GM21526 (cell line): ENCODE measurements around the gene SSX2IP.
A peak's percentile ranks its signal among the peaks of the same experiment; 100 is the strongest.

ENCODE experiments used
- ATAC-seq: cut with Tn5 transposase; IDR thresholded peaks from one replicate; pipeline ENCODE4 v1.9.1; 2021; ENCODE audit warnings: moderate library complexity; ENCODE audit not compliant: unreplicated experiment, low FRiP score

SSX2IP gene

DNA sequence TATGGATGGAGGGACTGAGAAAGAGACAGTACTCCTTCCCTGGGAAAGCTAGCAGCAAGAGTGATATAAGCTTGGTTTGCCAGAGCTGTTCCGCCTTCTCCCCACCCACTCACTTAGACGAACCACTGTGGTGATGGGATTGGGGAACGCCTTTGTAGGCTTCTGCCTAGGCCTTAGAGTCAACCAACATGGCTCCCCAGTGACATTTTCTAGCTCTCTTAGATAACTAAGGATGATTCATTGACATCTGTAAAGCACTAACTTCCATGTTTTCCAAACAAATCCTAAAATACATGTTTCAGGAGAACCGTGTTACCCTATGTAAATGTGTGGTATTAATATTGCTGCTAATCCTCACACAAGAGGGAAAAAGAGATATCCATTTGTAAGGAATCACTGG lies 21.6 kb upstream of the SSX2IP start:
- no peak for ATAC-seq

DNA sequence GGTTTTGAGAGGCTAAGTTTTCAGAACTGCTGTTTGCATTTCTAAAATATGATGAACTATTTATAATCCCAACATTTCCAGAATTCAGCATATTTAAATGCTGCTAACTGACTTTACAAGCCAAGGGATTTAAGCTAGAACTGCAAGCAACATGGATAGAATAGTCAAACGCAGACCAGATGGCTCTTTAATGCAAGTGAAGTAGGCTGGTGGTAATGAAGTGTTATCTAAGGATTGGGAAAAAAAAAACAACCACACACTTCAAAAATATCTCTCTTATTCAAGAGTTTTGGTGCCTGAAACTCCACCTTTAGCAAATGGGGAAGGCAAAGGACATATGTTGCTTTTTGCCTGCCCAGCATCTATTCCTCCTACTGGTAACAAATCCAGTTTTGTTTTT lies 20.9 kb upstream of the SSX2IP start:
- no peak for ATAC-seq

DNA sequence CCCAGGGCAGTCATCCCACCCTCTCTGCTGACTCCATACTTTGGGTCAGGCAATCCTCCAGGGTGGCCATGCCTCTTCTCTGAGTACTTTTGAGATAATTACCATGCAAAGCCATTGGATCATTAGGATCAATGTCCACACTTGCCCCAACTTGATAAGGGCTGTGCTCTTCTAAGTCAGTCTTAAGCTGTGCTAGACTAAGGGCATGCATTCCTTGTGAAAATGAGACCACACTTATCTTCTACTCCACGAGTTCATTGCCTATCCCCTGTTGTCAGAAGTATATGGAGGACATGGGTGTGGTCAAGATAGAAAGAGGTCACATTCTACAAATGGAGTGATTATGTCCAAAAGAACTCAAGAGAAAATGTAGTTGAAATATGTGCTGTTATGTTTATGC lies 18.9 kb upstream of the SSX2IP start:
- no peak for ATAC-seq

DNA sequence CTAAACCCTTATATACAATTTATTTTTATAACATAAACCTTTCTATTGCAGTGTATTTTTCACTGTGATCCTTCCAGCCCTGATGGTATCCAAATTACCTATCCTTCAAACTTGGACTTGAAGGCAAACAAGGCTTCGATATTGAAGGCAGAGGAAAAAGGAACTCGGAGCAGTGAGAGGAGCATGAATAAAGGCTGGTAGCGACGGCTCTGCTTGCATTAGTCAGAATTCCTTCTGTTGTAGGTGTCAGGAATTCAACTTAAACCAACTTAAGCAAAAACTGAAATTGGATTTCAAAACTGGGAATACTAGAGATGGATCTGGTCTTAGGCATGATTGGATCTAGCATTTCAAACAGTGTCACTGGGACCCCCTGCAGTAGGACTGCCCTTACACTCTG lies 17.8 kb upstream of the SSX2IP start:
- no peak for ATAC-seq

DNA sequence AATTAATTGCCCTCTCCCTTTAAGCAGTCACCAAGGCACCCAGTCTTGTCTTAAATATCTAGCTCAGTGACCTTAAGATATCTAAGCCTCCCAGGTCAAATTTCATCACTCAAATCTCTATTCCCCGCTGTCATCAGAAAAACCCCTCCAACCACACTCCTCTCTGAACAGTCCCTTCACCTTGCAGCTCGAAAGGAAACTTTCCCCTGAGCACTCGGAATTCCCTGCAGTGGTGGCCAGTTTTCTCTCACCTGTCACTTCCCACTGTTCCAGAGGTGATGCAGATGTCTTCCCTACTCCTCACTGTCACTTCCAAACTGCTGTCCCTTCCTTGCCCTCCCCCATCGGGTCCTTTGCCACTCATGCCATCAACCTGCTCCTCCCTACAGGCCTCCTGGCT lies 15.3 kb upstream of the SSX2IP start:
- no peak for ATAC-seq

DNA sequence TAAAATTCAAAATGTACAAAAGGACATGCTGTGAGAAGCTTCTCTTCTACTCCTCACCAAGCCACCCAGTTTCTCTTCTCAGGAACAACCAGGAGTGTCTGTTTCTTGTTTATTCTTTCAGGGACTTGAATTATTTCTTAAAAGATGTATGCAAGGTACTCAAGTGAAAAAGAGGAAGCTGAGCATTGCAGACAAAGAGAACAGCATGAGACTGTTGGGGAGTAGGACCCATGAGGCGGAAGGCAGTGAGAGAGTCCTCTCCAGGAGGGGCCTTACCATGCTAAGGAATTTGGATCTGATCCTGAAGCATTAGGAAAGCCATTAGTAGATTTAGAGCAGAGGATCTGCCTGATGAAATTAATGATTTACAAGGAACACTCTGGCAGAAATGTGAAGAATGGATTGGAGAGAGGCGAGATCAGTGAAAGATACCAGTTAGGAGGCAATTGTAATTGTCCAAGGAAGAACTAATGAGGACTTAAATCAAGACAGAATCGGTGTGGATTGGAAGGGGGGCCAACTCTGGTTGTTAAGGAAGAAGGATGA lies 14.7 kb upstream of the SSX2IP start:
- ATAC-seq, result no peak

DNA sequence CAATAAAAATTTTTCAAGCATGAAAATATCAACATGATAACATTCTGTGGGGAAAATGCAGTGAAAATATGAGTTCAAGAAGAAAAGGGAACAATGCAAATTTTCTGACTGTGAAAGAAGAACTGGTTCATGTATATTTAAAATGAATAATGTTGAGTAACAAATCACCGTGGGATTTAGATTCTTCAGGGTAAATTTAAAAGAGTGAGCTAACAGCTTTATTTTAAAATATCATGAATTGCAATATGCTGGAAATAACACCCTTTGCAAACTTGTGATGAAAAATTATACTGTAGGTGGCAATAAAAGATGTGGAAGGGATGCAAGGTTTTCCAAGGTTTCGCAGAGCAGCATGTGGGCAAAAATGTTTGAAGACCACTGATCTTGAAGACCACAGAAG lies 13.2 kb upstream of the SSX2IP start:
- no peak for ATAC-seq

DNA sequence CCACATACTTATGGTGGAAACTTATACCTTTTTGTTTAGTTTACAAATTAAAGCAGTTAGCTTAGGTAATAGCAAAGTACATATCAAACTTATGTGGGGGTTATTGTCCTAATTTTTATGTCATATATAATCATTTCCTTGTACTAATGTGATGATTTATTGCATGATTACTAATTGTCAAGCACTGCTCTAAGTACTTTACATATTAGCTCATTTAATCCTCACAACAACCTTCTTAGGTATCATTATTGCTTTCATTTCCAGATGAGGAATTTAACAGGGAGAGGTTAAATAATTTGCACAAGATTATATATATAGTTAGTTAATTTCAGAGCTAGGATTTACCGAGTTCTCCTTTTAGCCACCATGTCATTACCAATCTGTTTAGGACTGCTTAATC lies 11.9 kb upstream of the SSX2IP start:
- ATAC-seq, result no peak

DNA sequence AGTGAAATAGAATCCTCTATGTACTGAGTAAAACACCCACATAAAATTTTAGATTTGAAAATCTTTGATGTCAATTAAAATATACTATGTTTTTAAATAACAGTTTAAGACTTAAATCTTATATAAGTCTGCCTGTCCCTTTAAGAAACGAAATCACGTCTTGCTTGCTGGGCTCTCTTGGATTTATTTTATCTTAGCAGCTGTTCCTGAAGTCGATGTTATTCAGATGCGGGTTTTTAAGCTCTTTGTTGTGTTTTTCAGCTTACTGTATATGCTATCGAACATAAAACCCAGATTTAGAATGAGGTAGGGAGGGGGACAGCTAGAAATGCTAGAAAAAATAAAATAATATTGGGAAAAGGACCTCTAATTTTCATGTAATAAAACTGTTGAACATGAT lies 11.1 kb upstream of the SSX2IP start:
- no peak for ATAC-seq

DNA sequence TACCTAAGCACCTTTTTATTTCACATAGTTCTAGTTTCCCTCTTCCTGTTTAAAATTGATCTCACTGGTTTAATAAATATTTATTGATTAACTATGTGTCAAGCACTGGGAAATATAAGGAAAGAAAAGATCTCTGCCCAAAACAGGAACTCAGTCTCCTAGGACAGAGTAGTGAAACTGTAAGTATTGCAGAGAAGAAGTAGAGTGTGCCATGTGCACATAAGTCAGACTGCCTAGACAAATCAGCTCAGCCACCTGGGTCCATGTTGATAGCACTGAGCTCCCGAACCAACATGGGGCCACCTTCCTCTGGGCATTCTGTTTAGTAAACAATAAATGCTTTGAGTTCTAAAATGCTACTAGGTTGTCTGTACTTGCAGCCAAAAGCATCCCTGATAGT lies 9.8 kb upstream of the SSX2IP start:
- ATAC-seq, result peak; percentile 76

DNA sequence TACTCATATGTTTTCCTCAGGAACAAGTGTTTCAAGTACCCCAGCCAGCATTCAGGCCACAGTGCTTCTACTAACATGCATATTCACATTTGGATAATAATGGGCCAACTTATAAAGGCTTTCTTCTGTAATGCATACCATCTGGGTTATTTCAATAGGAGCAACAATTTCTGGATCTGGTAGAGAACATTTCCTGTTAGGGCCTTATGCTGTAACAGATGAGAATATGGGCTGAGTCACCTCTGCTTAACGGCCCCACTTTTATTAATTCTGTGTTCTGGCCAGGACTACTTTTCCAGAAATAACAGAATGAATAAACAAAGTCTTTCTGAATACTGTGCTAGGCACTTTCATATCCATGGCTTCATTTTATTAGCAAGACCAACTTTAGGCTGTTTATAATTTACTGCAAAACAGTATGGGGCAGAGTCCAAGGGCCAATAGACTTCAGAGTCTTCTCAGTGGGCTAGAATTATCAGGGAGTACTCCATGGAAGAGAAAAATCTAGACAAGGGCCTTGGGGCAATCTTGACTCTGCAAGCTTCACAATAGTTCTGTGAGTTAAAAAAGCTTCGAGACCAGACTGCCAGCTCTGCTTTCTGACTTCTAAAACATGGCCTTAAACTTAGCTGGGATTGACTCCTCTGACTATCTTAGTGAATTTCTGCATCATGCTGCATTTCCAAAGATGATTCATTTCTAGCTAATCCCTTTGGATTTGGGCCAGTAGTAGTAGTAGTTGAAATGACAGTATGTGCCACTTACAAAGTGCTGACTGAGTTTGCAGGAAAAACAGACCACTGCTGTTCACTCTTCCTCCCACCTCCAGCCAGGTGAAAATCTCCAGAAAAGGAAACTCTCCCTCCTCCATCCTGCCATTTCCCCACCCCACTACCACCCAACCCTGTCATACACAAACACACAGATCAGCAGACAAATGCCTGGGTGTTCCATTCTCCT lies 8.2 kb upstream of the SSX2IP start:
- ATAC-seq, result no peak

DNA sequence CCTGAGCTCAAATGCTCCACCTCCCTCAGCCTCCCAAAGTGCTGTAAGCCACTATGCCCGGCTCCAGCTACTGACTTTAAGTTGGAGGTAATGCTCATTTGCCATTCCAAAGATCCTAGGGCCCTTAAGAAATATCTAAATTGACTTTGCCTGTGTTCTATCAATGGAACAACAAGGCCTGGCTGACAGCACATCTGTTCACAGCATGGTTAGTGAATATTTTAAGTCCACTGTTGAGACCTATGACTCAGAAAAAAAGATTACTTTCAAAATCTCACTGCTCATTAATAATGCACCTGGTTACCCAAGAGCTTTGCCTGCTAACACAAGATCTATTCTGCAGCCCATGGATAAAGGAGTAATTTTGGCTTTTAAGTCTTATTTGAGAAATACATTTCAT lies 3.5 kb upstream of the SSX2IP start:
- no peak for ATAC-seq

DNA sequence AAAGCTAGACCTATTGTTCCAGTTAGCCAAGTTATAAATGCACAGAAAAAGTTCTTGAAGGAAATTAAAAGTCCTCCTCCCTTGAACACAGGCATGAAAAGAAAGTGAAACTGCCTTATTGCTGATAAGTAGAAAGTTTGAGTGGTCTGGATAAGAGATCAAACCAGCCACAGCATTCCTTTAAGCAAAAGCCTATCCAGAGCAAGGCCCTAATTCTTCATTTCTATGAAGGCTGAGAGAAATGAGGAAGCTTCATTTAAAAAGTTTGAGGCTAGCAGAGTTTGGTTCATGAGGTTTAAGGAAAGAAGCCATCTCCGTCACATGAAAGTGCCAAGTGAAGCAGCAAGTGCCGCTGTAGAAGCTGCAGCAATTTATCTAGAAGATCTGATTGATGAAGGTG lies 2.7 kb upstream of the SSX2IP start:
- no peak for ATAC-seq

DNA sequence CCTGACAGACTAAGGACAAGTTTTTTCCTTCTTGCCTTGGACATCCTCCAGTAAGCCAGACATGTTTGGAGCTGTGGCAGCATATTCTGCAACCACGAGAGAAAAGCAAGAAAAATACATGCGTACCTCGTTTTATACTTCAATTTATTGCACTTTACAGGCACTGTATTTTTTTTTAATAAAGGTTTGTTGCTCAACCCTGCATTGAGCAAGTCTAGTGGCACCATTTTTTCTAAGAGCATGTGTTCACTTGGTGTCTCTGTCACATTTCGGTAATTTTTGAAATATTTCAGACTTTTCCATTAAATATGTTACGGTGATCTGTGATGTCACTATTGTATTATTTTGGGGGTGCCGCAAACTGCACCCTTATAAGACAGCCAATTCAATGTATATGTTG lies 2.1 kb upstream of the SSX2IP start:
- ATAC-seq, result no peak

DNA sequence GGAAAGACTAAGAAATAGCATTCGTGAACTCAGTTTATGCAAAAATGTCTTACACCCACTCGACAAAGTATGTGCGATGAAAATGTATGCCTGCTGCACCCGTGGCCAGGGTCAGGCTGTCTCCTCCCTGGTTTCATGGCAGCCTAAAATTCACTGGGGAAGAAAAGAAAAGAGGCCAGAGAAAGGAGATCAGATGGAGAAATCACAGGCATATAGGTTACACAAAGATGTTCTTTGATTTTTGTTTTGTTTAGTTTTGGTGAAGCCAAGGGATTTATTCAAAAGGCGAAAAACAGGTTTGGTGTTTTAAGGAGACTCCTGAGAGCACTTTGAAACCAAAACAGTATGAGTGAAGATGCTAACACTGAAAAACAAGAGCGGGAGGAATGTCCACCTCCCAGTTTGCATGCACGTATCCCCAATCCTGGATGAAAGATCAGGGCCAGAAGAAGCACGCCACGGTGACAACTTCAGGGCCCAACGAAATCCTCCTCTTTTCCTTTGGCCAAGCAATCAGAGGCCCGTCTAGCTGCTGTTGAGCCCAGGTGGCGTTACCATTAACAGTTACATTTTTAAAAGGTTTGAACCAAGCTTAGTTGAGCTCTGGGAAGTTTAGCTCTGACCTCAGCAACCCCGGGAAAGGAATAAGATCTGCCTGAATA lies 992 bp upstream of the SSX2IP start:
- no peak for ATAC-seq

DNA sequence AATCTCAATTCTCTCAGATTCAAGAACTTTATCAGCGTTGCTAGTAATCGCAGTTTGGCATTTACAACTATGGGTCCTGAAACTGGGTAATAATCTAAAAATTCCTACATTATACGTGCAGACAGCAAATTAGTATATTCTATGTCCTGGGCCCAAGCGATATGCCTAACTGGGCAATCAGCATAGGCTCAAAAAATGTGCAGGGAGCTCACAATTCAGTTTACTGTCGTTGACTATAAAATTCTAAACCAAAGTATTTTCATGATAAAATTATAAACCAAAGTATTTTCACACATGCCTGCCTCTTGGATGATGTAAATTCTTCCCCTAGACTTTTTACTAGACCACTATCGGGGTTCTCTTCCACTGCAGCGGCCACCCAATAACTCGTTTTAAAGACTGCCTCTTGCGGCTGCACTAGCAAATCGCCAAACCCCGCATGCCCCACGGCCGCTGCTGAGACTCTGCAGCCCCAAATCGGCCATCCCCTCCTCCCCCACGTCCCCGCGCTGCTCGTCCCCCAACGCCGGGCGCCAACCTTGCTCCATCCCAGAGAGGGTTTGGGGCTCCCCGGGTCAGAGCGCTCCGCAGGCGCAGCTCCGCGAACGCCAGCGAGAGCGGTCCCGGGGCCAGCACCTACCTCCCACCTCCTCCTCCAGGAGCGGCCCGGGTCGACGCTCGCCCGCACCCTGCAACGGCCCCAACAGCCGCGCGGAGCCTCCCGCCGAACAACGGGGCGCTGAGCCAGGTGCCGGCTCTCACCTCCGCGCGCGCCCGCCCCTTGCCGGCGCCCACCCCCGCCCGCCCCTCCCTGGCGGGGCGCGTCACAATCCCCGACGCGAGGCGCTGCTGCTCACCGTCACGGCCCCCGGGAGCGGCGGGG lies 506 bp downstream of the SSX2IP start:
- no peak for ATAC-seq

DNA sequence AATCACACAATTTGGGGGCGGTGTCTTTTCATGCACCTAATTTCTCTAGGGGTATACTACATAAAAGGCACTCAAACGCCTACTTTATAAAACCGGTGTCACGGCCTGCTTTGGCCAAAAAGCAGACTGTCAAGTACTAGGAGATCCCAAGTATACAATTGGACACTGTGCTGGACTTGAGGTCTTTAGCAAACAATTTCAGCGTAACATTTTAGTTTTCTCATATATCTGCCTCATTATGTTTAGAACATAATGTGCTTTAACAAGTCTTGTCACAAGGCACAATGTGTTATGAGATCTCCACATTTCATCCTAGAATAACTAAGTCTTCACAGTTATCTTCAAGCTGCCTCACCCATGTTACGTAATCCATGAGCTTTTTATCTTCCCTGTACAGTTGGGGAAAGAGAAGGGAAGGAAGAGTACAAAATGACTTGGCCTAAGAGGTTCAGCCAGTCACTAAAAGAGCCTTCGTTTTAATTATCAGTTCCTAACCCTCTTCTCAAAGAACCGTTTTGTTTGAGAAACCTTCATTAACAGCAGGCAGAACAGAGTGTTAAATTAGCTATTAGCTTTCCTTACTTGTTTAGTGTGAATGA lies 1.7 kb downstream of the SSX2IP start:
- no peak for ATAC-seq

DNA sequence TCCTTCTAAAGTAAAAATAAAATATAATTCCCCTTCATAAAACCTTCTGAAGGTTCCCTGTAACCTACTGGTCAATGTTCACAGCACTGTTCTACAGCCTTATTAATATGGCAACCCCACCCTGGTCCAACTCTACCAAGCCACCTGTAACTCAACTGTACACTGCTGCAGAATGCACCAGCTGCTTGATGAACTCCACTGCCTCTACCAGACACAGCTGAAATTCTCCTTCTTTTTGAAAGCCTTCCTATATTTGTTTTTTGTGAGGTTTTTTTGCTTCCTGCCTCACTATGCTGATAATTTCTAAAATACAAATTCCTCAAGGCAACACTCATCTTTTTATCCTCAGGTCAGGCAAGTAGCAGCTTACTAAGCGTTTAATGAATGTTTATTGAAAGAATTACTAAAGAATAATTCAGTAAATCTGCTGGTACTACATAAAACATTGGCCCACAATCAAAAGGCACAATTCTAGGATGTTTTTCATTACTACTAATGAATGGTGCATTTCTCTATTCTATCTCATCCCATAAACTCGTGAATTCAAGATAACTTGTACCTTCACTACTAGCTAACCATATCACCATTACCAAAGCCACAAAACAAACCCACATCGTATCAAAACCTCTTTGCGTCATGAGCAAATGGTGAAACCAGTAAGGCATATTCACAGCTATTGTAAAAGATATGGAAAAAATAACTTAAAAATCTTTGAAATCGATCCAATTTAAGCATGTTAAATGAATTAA lies 2.4 kb downstream of the SSX2IP start:
- ATAC-seq, result no peak

DNA sequence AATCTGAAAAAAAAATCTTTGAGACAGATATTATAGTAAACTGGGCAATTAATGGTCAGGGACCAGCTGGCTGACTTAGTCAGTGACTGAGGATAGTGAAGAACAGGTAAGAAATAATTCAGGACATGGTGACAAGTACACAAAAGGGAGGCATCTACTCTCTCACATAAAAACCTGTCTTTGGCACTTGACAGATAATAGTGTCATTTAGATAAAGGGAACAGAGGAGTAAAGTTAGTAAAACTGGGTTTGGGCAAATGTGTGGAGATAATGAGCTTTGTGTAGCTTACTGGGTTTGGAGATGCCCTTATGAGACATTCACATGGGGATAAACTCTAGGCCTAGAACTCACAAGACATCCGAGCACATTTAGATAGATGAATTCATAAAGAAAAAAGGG lies 4.0 kb downstream of the SSX2IP start:
- no peak for ATAC-seq

DNA sequence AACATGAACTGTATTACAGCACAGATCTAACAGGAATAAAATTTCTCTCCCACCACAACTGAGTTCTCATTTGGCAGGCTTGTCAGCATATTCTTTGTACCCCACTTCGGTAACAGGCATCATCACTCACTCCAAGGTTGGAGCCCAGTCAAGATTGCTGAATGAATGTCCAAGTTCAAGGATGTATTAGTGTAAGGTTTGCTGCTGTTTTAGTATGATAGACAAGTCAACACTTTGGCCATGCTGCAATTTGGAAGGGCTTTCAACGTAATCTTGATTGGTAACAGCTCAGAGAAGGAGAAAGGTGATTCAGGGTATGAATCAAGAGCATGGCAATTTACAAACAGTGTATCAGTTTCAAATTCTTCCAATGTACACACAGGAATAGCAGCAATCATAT lies 6.8 kb downstream of the SSX2IP start:
- no peak for ATAC-seq
